ENCODE results near the gene BTF3L4.
"Not testable (repeated sequence)": the region's sequence is repeated elsewhere in the genome, so short reads cannot be mapped to it uniquely, and the experiment has no call there.

The BTF3L4 gene

GRCh38 chr1:52056163-52056936 is at the start of gene BTF3L4:
BTF3L4 (plus strand) TSS chr1:52056295; CDS start chr1:52059848, 3,553 bp downstream.
- DNase-seq: peak; percentile 97

GRCh38 chr1:52007215-52008002 is 48.7 kb upstream of the BTF3L4 start:
- no peak for DNase-seq

GRCh38 chr1:52008071-52008809 is 47.9 kb upstream of the BTF3L4 start:
- no peak for DNase-seq

GRCh38 chr1:52022133-52022532 is 34.0 kb upstream of the BTF3L4 start:
- DNase-seq: no peak

GRCh38 chr1:52026278-52026677 is 29.8 kb upstream of the BTF3L4 start:
- no peak for DNase-seq

- no peak for DNase-seq
These were observed 27.8 kb upstream of the BTF3L4 start for GRCh38 chr1:52028328-52028727.

GRCh38 chr1:52028839-52029238 is 27.3 kb upstream of the BTF3L4 start:
- DNase-seq: not testable (repeated sequence)

- no peak for DNase-seq
These were observed 23.8 kb upstream of the BTF3L4 start for GRCh38 chr1:52032124-52032784.

GRCh38 chr1:52032785-52033131 is 23.3 kb upstream of the BTF3L4 start:
- DNase-seq: no peak

GRCh38 chr1:52033190-52034049 is 22.7 kb upstream of the BTF3L4 start, which contains the start of gene KTI12:
KTI12 (minus strand) TSS chr1:52033810; CDS start chr1:52033761, 49 bp downstream.
- peak; percentile 88 for DNase-seq

GRCh38 chr1:52034050-52034384 is 22.1 kb upstream of the BTF3L4 start:
- no peak for DNase-seq

- DNase-seq: no peak
These were observed 18.7 kb upstream of the BTF3L4 start for GRCh38 chr1:52037402-52037814.

GRCh38 chr1:52037909-52038308 is 18.2 kb upstream of the BTF3L4 start:
- no peak for DNase-seq

GRCh38 chr1:52041551-52042185 is 14.4 kb upstream of the BTF3L4 start:
- no peak for DNase-seq

- DNase-seq: no peak
These were observed 10.9 kb upstream of the BTF3L4 start for GRCh38 chr1:52045236-52045635.

- not testable (repeated sequence) for DNase-seq
These were observed 10.4 kb upstream of the BTF3L4 start for GRCh38 chr1:52045666-52046195.

GRCh38 chr1:52049337-52049736 is 6.8 kb upstream of the BTF3L4 start:
- DNase-seq: not testable (repeated sequence)

- no peak for DNase-seq
These were observed 2.2 kb upstream of the BTF3L4 start for GRCh38 chr1:52053862-52054261.

GRCh38 chr1:52054496-52055065 is 1.5 kb upstream of the BTF3L4 start:
- no peak for DNase-seq

GRCh38 chr1:52055066-52055865 is 829 bp upstream of the BTF3L4 start, which contains the start of gene TXNDC12:
TXNDC12 (minus strand) TSS chr1:52055191; CDS start chr1:52055096, 95 bp downstream.
- DNase-seq: peak; percentile 84

All from NCI-H2107 (cell line).